ES-I3 (cell line): ENCODE results near the gene YPEL5.
"Not testable (repeated sequence)": the region's sequence is repeated elsewhere in the genome, so short reads cannot be mapped to it uniquely, and the experiment has no call there.

Experiments used
- H3K36me3 ChIP-seq: 2 replicates; pipeline ENCODE4 v1.6.1; 2013; ENCODE audit warnings: mild to moderate bottlenecking, low read length, control low read depth, moderate library complexity; ENCODE audit not compliant: insufficient read depth
- H3K4me1 ChIP-seq: 2 replicates; pipeline ENCODE4 v1.6.1; 2013; ENCODE audit warnings: mild to moderate bottlenecking, control low read depth, low read length; ENCODE audit not compliant: insufficient read depth
- H3K9ac ChIP-seq: 2 replicates; pipeline ENCODE4 v1.6.1; 2013; ENCODE audit warnings: low read depth, mild to moderate bottlenecking, low read length, moderate library complexity
- H3K9me3 ChIP-seq: 2 replicates; pipeline ENCODE4 v1.6.1; 2013; ENCODE audit warnings: mild to moderate bottlenecking, low read length, moderate library complexity; ENCODE audit not compliant: control insufficient read depth, insufficient read depth

Gene YPEL5

GRCh38 chr2:30115141-30115980 is 31.4 kb upstream of the YPEL5 start:
- peaks cover 10% of the 10 kb centered on the region for H3K4me1 ChIP-seq
- H3K9ac ChIP-seq: peak overlapping the region; percentile 29; the same call in 1 of the 2 replicates
- no peaks in the 10 kb centered on the region for H3K36me3 ChIP-seq
- no peaks in the 10 kb centered on the region for H3K9me3 ChIP-seq

GRCh38 chr2:30115981-30116285 is 30.9 kb upstream of the YPEL5 start:
- Histone ChIP-seq H3K9ac (no peak overlapping the region), H3K9me3 (no peaks in the 10 kb centered on the region), H3K36me3 (no peaks in the 10 kb centered on the region), H3K4me1 (peaks cover 10% of the 10 kb centered on the region)

GRCh38 chr2:30122362-30122761 is 24.4 kb upstream of the YPEL5 start:
- no peaks in the 10 kb centered on the region for H3K36me3 ChIP-seq
- no peaks in the 10 kb centered on the region for H3K9me3 ChIP-seq
- no peak overlapping the region for H3K9ac ChIP-seq
- no peaks in the 10 kb centered on the region for H3K4me1 ChIP-seq

GRCh38 chr2:30127016-30127893 is 19.6 kb upstream of the YPEL5 start:
- Histone ChIP-seq H3K9ac (no peak overlapping the region), H3K9me3 (no peaks in the 10 kb centered on the region), H3K4me1 (no peaks in the 10 kb centered on the region), H3K36me3 (no peaks in the 10 kb centered on the region)

GRCh38 chr2:30134582-30134981 is 12.2 kb upstream of the YPEL5 start:
- Histone ChIP-seq H3K36me3 (no peaks in the 10 kb centered on the region), H3K9ac (no peak overlapping the region), H3K9me3 (no peaks in the 10 kb centered on the region), H3K4me1 (no peaks in the 10 kb centered on the region)

DNA sequence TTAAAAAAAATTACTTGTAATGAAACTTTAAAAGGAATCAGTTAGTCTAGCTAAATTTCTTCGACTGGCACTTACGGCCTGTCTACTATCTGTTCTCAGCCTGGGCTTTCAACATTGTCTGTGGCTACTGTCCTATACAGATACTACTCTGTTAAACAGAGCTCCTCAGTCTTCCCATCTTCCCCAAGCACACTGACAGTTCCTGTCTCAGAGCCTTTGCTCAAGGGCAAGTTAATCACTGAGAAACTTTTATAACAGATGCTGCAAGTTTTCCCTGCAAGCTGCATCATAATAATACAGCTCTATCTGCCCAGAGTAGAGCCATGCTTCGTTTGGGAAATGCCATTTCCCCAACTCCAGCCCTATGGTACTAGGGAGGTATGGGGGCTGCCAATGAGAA is 11.3 kb upstream of the YPEL5 start:
- no peaks in the 10 kb centered on the region for H3K9me3 ChIP-seq
- no peaks in the 10 kb centered on the region for H3K36me3 ChIP-seq
- no peak overlapping the region for H3K9ac ChIP-seq
- H3K4me1 ChIP-seq: no peaks in the 10 kb centered on the region

- Histone ChIP-seq H3K9me3 (no peaks in the 10 kb centered on the region), H3K4me1 (no peaks in the 10 kb centered on the region), H3K9ac (no peak overlapping the region), H3K36me3 (no peaks in the 10 kb centered on the region)
Observed at GRCh38 chr2:30136764-30137444, 9.9 kb upstream of the YPEL5 start.

DNA sequence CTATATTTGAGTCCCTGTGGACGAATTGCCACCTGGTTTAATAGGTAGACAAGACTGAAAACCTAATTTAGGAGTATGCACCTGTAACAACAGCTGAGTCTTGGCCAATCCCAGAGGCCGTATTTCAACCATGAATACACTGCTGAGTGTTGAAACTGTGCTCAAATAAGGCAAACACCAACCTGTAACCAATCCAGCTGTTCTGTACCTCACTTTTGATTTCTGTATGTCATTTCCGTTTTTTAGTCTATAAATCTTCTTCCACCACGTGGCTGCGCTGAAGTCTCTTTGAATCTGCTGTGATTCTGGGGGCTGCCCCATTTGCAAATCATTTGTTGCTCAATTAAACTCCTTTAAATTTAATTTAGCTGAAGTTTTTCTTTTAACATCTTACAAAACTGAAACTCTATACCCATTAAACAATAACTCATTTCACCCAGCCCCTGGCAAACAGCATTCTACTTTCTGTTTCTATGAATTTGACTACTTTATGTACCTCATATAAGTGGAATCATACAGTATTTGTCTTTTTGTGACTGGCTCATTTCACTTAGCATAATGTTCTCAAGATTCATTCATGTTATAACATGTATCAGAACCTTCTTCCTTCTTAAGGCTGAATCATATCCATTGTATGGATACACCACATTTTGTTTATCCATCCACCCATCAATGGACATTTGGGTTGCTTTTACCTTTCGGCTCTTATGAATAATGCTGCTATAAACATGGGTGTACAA is 7.5 kb upstream of the YPEL5 start:
- H3K4me1 ChIP-seq: no peaks in the 10 kb centered on the region
- H3K9me3 ChIP-seq: no peaks in the 10 kb centered on the region
- H3K9ac ChIP-seq: no peak overlapping the region
- H3K36me3 ChIP-seq: no peaks in the 10 kb centered on the region

- H3K9me3 ChIP-seq: no peaks in the 10 kb centered on the region
- H3K4me1 ChIP-seq: no peaks in the 10 kb centered on the region
- no peaks in the 10 kb centered on the region for H3K36me3 ChIP-seq
- H3K9ac ChIP-seq: no peak overlapping the region
Observed at GRCh38 chr2:30141136-30141535, 5.7 kb upstream of the YPEL5 start.

DNA sequence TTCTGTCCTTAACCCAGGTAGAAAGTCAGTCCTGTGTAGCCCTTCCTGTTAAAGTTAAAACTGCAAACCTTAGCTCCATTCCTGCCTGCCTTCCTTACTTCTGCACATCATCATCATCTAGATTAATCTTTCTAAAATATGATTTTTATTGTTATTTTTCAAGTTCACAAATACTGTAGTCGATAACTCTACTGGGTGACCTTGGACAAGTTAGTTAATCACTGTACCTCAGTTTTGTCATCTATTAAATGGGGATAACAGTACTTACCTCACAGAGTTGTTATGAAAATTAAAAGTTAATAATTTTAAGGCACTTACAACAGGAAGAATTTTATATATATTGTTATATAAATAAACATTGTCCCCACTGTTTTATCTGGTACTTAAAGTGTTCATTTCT is 2.5 kb upstream of the YPEL5 start:
- no peak overlapping the region for H3K9ac ChIP-seq
- H3K4me1 ChIP-seq: peaks cover 7% of the 10 kb centered on the region; the same call in 1 of the 2 replicates
- H3K36me3 ChIP-seq: no peaks in the 10 kb centered on the region

DNA sequence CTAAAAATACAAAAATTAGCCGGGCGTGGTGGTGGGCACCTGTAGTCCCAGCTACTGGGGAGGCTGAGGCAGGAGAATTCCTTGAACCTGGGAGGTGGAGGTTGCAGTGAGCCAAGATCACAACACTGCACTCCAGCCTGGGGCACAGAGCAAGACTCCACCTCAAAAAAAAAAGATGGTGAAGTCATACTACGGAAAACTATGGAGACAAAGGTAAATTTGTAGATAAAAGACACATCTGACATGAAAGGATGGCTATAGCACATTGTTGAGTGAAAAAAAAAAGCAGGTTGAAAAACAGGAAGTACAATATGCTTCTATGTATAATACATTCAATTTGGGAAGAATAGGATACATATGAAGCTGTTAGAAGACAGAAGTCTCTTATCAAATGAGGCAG is 1.9 kb upstream of the YPEL5 start:
- H3K9me3 ChIP-seq, H3K9ac ChIP-seq, H3K36me3 ChIP-seq: not testable (repeated sequence)
- H3K4me1 ChIP-seq: peaks cover 12% of the 10 kb centered on the region

More for the DNA sequence above, 2.5 kb upstream of the YPEL5 start:
- no peaks in the 10 kb centered on the region for H3K9me3 ChIP-seq

GRCh38 chr2:30145826-30146336 is 926 bp upstream of the YPEL5 start:
- Histone ChIP-seq H3K36me3 (0 out of 2 replicates have a peak, but pooled peaks cover 3% of the 10 kb centered on the region), H3K9me3 (no peaks in the 10 kb centered on the region), H3K9ac (peak overlapping the region; percentile 52; the same call in 1 of the 2 replicates), H3K4me1 (peaks cover 22% of the 10 kb centered on the region)

DNA sequence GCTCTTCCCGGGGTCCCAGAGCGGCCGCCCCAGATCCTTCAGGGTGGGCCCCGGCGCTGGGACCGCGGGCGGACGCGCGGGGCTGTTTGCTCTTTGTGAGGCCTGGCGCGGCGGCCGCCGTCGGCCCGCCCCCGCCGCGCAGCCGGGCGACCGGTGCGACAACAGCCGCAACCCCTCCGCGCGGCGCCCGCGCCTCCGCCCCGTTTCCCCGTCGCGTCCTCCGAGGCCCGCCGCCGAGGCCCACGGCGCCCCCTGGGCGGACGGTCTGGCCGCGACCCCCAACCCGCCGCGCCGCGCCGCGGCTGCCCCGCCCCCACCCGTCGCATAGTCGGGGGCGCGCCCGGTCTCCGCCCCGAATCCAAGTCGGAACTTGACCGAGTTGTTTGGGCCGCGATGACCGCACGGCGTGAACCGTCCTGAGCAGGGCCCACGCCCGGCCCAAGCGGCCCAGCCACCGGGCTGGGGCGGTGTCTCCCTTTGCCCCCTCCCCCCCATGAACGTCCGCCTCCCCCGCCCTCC is 448 bp downstream of the YPEL5 start:
- H3K36me3 ChIP-seq: 0 out of 2 replicates have a peak, but pooled peaks cover 5% of the 10 kb centered on the region
- H3K9me3 ChIP-seq: no peaks in the 10 kb centered on the region
- peaks cover 30% of the 10 kb centered on the region for H3K4me1 ChIP-seq
- H3K9ac ChIP-seq: peak overlapping the region; percentile 58
